ENCODE measurements around the gene ALMS1. TPM values are rescaled to one million over a fixed set of nuclear protein-coding genes. Genes with fewer than 3 reads are reported as not detected.
"Not testable (repeated sequence)": the region's sequence is repeated elsewhere in the genome, so short reads cannot be mapped to it uniquely, and the experiment has no call there.

The ALMS1 gene, protein sequence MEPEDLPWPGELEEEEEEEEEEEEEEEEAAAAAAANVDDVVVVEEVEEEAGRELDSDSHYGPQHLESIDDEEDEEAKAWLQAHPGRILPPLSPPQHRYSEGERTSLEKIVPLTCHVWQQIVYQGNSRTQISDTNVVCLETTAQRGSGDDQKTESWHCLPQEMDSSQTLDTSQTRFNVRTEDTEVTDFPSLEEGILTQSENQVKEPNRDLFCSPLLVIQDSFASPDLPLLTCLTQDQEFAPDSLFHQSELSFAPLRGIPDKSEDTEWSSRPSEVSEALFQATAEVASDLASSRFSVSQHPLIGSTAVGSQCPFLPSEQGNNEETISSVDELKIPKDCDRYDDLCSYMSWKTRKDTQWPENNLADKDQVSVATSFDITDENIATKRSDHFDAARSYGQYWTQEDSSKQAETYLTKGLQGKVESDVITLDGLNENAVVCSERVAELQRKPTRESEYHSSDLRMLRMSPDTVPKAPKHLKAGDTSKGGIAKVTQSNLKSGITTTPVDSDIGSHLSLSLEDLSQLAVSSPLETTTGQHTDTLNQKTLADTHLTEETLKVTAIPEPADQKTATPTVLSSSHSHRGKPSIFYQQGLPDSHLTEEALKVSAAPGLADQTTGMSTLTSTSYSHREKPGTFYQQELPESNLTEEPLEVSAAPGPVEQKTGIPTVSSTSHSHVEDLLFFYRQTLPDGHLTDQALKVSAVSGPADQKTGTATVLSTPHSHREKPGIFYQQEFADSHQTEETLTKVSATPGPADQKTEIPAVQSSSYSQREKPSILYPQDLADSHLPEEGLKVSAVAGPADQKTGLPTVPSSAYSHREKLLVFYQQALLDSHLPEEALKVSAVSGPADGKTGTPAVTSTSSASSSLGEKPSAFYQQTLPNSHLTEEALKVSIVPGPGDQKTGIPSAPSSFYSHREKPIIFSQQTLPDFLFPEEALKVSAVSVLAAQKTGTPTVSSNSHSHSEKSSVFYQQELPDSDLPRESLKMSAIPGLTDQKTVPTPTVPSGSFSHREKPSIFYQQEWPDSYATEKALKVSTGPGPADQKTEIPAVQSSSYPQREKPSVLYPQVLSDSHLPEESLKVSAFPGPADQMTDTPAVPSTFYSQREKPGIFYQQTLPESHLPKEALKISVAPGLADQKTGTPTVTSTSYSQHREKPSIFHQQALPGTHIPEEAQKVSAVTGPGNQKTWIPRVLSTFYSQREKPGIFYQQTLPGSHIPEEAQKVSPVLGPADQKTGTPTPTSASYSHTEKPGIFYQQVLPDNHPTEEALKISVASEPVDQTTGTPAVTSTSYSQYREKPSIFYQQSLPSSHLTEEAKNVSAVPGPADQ (N-terminal part only)
- 6.4 and 17.0 TPM in 2 replicates for total RNA-seq (2014; rRNA removed; shearing (Covaris generic); ENCODE audit: low replicate concordance)

DNA sequence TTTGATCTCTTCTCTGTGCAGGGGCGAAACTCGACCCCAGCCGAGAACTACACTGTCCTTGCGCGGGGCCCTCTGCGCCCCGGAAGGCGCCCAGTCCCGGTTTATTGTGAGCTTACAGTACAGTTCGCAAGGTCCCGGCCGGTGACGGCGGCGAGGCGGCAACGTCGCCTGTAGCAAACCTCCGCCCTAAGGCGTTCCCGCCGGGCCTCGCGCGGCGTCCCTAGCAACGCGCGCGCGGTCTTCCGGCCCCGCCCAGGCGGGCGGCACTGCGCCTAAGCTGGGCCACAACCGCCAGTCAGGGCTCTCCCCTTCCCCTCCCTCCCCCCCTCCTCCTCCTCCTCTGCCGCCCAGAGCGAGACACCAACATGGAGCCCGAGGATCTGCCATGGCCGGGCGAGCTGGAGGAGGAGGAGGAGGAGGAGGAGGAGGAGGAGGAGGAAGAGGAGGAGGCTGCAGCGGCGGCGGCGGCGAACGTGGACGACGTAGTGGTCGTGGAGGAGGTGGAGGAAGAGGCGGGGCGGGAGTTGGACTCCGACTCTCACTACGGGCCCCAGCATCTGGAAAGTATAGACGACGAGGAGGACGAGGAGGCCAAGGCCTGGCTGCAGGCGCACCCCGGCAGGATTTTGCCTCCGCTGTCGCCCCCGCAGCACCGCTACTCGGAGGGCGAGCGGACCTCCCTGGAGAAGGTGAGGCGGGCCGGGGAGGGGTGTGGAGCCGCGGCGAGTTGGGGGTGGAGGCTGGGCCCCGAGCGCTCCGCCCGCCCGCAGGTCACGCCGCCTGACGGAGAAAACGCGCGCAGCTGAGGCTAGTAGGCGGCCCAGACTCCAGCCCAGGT lies at the start of gene ALMS1:
Gene ALMS1 (plus strand): TSS at position 333 of the 838 bp plus-strand sequence. CDS start 33 bp downstream, at position 366.
- DNase-seq (ENCODE audit: low read depth) = peak; percentile 94

GRCh38 chr2:73337828-73338227 lies 47.8 kb upstream of the ALMS1 start:
- no peak for DNase-seq (ENCODE audit: low read depth)
- in situ Hi-C loops (cut with HindIII; ENCODE audit: low pct_unique_long_range_greater_than_20kb, low sequenced_read_pairs) = no loop called here

More for the DNA sequence above, at the start of gene ALMS1:
- in situ Hi-C loops (cut with HindIII; ENCODE audit: low pct_unique_long_range_greater_than_20kb, low sequenced_read_pairs) = no loop called here

GRCh38 chr2:73339201-73339600 lies 46.4 kb upstream of the ALMS1 start:
- in situ Hi-C loops (cut with HindIII; ENCODE audit: low pct_unique_long_range_greater_than_20kb, low sequenced_read_pairs) = no loop called here
- no peak for DNase-seq (ENCODE audit: low read depth)

DNA sequence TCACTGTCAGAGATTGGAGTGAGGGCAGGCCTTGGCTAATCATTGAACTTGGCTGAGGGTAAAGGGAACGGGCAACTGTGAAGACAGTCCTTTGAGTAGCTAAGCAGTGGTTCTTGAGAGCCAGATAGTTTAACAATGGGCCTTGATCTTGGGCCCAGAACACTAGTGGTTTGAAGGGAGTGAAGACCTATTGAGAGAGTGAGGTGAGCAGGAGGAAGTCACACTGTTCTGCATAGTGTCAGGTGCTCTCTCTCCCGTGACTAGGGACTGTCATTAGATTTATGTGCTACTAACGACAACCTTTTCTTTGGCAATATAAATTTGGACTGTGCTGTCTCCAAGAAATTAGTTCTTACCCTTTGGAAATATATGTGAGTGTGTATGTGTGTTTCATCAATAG lies 44.6 kb upstream of the ALMS1 start:
- DNase-seq (ENCODE audit: low read depth) = no peak
- in situ Hi-C loops (cut with HindIII; ENCODE audit: low pct_unique_long_range_greater_than_20kb, low sequenced_read_pairs) = no loop called here

GRCh38 chr2:73343992-73344391 lies 41.6 kb upstream of the ALMS1 start:
- in situ Hi-C loops (cut with HindIII; ENCODE audit: low pct_unique_long_range_greater_than_20kb, low sequenced_read_pairs) = no loop called here
- DNase-seq (ENCODE audit: low read depth) = no peak

DNA sequence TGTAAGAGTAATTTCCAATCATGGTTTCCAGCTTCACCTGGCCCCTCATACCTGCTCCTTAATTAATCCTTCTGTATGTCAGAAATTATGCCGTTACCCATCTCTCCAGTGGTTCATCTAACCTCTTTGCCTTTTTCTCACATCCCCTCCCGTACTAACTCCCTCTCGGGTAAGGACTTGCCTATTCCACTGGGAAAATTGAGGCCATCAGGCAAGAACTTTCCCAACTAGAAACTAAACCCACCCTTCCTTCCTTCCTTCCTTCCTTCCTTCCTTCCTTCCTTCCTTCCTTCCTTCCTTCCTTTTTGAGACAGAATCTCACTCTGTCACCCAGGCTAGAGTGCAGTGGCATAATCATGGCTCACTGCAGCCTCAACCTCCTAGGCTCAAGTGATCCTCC lies 40.9 kb upstream of the ALMS1 start:
- in situ Hi-C loops (cut with HindIII; ENCODE audit: low pct_unique_long_range_greater_than_20kb, low sequenced_read_pairs); DNase-seq (ENCODE audit: low read depth): not testable (repeated sequence)

DNA sequence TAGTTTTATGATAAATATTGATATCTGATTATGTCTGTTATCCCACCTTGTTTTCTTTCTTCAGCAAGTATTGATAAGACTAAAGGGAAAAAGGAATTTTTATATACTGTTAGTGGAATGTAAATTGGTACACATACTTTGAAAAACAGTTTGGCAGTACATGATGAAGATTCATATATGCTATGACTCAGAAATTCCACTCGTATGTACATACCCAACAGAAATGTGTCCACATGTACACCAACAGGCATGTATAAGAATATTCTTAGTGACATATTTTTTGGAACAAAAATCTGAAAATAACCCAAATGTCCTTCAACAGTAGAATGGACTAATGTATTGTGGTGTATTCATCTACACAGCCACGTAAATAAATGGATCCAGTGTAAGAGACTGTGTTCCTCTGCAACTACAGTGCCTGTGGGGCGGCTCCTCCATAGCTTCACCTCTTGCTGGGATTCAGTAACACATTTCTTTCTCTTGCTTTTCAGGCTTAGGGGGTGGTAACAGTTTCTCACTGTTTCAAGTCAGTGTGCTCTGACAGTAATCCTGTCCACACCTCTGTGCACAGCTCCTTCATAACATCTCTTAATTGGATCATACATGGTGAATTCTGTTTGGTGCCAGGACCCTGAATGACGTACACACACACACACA lies 35.5 kb upstream of the ALMS1 start:
- in situ Hi-C loops (cut with HindIII; ENCODE audit: low pct_unique_long_range_greater_than_20kb, low sequenced_read_pairs) = no loop called here
- DNase-seq (ENCODE audit: low read depth) = no peak

DNA sequence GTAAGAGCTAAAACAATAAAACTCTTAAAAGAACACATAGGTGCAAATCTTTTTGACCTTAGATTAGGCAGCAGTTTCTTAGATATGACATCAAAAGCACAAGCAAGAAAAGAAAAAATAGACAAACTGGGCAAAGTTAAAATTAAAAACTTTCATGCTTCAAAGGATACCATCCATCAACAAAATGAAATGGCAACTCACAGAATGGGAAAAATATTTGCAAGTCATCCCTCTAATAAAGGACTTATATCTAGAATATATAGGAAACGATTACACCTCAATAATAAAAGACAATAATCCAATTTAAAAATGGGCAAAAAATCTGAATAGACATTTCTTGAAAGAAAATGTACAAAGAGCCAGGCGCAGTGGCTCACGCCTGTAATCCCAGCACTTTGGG lies 29.5 kb upstream of the ALMS1 start:
- in situ Hi-C loops (cut with HindIII; ENCODE audit: low pct_unique_long_range_greater_than_20kb, low sequenced_read_pairs) = no loop called here
- DNase-seq (ENCODE audit: low read depth) = no peak

DNA sequence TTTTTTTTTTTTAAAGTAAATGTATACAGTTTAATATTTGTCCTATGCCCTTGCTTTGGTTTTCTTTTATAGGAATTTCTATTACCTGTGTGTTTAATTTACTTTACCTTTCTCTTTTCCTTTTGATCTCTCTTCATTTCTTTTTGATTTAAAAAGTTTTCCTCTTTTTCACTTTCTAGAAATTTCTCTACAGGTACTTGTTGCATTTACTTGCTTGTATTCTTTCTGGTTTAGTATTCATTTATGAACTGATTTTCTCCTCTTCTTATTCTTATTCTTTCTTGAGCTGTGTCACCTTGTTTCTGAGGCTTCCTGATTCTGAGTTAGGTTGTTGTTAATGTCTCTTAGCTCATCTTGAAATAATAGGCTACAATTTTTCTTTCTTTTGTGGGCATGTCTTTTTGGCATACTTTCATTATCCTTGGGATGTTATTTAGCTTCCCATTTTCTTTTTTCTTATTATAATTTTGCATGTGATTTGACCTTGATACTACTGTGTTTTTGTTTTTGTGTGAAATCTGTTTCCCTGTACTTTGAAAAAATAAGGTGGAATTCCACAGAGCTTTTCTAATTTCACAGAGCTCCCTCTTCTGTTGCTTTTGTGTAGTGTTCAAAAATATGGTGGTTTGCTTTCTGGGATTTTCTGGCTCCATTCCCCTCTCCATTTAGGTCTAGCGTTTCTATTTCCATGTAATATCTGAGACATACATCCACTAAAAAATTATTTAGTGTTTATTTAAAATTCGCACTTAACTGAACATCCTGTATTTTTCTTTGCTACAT lies 25.5 kb upstream of the ALMS1 start:
- DNase-seq (ENCODE audit: low read depth) = no peak
- in situ Hi-C loops (cut with HindIII; ENCODE audit: low pct_unique_long_range_greater_than_20kb, low sequenced_read_pairs) = no loop called here

DNA sequence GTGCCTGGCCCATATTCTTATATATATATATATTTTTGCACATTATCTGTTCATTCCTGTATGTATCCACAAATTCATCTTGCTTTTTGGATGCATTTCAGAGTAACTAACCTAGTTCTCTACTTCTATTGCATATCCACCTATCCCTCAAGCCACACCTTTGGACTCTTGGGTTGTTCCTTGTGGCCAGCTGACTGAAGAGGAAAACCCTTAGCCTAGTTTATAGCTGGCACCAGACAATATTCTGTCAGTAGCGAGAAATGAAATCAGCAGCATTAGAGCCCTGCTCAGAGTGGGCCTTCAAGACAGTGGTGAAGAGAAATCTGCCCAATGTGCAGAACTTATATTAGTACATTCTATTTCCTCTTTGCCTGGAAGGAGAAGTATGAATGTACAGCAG lies 19.6 kb upstream of the ALMS1 start:
- DNase-seq (ENCODE audit: low read depth) = no peak
- in situ Hi-C loops (cut with HindIII; ENCODE audit: low pct_unique_long_range_greater_than_20kb, low sequenced_read_pairs) = no loop called here

DNA sequence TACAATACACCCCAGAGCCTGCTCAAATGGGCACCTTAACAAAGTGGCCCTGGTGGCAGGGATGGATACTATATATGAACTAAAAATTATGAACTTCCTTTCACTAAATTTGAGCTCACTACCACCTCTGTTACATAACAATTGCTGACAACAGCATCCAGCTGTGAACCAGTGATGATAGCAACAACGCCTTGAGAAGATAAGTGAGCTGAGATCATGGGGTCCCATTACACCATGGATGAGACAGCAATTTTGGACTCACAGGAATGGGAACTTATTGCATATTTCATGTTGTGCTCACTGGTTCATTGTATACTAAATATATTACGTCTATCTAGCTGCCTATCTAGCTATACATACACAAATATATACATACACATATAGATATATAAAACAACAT lies 16.9 kb upstream of the ALMS1 start:
- in situ Hi-C loops (cut with HindIII; ENCODE audit: low pct_unique_long_range_greater_than_20kb, low sequenced_read_pairs) = no loop called here
- no peak for DNase-seq (ENCODE audit: low read depth)

DNA sequence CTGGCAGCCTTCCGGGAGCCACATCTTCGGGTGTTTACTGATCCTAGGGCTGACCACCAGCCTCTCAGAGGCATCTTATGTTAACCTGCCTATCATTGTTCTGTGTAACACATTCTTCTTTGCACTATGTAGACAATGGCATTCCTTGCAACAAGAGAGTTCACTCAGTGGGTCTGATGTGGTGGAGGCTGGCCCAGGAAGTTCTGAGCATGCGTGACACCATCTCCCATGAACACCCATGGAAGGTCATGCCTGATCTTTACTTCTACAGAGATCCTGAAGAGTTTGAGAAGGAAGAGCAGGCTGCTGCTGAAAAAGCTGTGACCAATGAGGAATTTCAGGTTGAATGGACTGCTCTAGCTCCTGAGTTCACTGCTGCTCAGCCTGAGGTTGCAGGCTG lies 15.3 kb upstream of the ALMS1 start:
- in situ Hi-C loops (cut with HindIII; ENCODE audit: low pct_unique_long_range_greater_than_20kb, low sequenced_read_pairs) = no loop called here
- DNase-seq (ENCODE audit: low read depth) = no peak

- in situ Hi-C loops (cut with HindIII; ENCODE audit: low pct_unique_long_range_greater_than_20kb, low sequenced_read_pairs) = no loop called here
These were observed 12.3 kb upstream of the ALMS1 start for GRCh38 chr2:73373344-73373743.

DNA sequence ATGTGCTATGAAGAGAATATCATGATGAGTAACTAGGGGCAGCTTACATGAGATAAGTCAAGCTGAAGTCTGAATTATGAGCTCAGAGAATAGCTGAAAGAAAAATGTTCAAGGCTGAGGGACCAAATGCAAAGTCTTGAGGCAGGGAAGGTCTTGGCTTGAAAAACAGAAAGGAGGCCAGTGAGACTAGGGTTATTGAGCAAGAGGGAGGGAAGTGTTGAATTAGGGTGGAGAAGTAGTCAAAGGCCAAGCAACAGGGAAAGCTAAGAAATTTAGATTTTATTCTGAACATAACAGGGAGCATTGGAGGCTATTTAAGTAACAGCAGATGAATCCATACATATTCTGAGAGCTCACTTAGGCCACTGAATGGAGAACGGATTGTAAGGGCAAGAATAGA lies 11.4 kb upstream of the ALMS1 start:
- DNase-seq (ENCODE audit: low read depth) = no peak
- in situ Hi-C loops (cut with HindIII; ENCODE audit: low pct_unique_long_range_greater_than_20kb, low sequenced_read_pairs) = no loop called here

More at GRCh38 chr2:73373344-73373743, 12.3 kb upstream of the ALMS1 start:
- no peak for DNase-seq (ENCODE audit: low read depth)

GRCh38 chr2:73376681-73377080 lies 9.0 kb upstream of the ALMS1 start:
- in situ Hi-C loops (cut with HindIII; ENCODE audit: low pct_unique_long_range_greater_than_20kb, low sequenced_read_pairs) = no loop called here
- DNase-seq (ENCODE audit: low read depth) = no peak

GRCh38 chr2:73383036-73383435 lies 2.6 kb upstream of the ALMS1 start:
- DNase-seq (ENCODE audit: low read depth) = no peak
- in situ Hi-C loops (cut with HindIII; ENCODE audit: low pct_unique_long_range_greater_than_20kb, low sequenced_read_pairs) = no loop called here
